Activated naive CD4-positive, alpha-beta T cell treated with anti-CD3 and anti-CD28 coated beads, Interleukin-2, amount 50 U/mL, for 24 hours (primary cell): Measurements from ENCODE around the gene SEC62.
A peak's percentile ranks its signal among the peaks of the same experiment; 100 is the strongest.
"Not testable (repeated sequence)": the region's sequence is repeated elsewhere in the genome, so short reads cannot be mapped to it uniquely, and the experiment has no call there.

Source experiments
- H3K27ac Mint-ChIP-seq: one replicate; pipeline ENCODE4 v1.8.0; 2021; ENCODE audit warnings: mild to moderate bottlenecking, mixed read lengths
- H3K27me3 Mint-ChIP-seq: one replicate; pipeline ENCODE4 v1.8.0; 2021; ENCODE audit warnings: mixed read lengths
- H3K36me3 Mint-ChIP-seq: one replicate; pipeline ENCODE4 v1.8.0; 2021; ENCODE audit warnings: mixed read lengths
- H3K4me1 Mint-ChIP-seq: one replicate; pipeline ENCODE4 v1.8.0; 2021; ENCODE audit warnings: mixed read lengths
- H3K4me3 Mint-ChIP-seq: one replicate; pipeline ENCODE4 v1.8.0; 2021; ENCODE audit warnings: mild to moderate bottlenecking, mixed read lengths
- H3K9me3 Mint-ChIP-seq: one replicate; pipeline ENCODE4 v1.8.0; 2021; ENCODE audit warnings: mixed read lengths

Gene SEC62

GRCh38 chr3:169993761-169994160 lies 27.2 kb downstream of the SEC62 start:
- no peak overlapping the region for H3K27ac Mint-ChIP-seq

GRCh38 chr3:169996063-169996462 lies 29.5 kb downstream of the SEC62 start:
- Mint-ChIP-seq H3K4me1 (peaks cover 19% of the 10 kb centered on the region), H3K4me3 (no peak overlapping the region), H3K9me3 (no peaks in the 10 kb centered on the region), H3K27ac (no peak overlapping the region), H3K36me3 (peaks cover 13% of the 10 kb centered on the region), H3K27me3 (no peaks in the 10 kb centered on the region)

More at GRCh38 chr3:169993761-169994160, 27.2 kb downstream of the SEC62 start:
- H3K9me3 Mint-ChIP-seq = no peaks in the 10 kb centered on the region
- peaks cover 9% of the 10 kb centered on the region for H3K4me1 Mint-ChIP-seq
- H3K36me3 Mint-ChIP-seq = peaks cover 8% of the 10 kb centered on the region
- H3K27me3 Mint-ChIP-seq = no peaks in the 10 kb centered on the region
- H3K4me3 Mint-ChIP-seq = no peak overlapping the region

- H3K4me3 Mint-ChIP-seq = no peak overlapping the region
- H3K27me3 Mint-ChIP-seq = no peaks in the 10 kb centered on the region
- peaks cover 39% of the 10 kb centered on the region for H3K4me1 Mint-ChIP-seq
- H3K36me3 Mint-ChIP-seq = peaks cover 6% of the 10 kb centered on the region
- peak overlapping the region; percentile 43 for H3K27ac Mint-ChIP-seq
- H3K9me3 Mint-ChIP-seq = no peaks in the 10 kb centered on the region
These were observed 32.1 kb downstream of the SEC62 start for GRCh38 chr3:169998668-169999131.

GRCh38 chr3:169999433-169999832 lies 32.8 kb downstream of the SEC62 start:
- Mint-ChIP-seq H3K9me3 (no peaks in the 10 kb centered on the region), H3K36me3 (peaks cover 6% of the 10 kb centered on the region), H3K4me1 (peaks cover 45% of the 10 kb centered on the region), H3K27ac (peak overlapping the region; percentile 46), H3K27me3 (no peaks in the 10 kb centered on the region), H3K4me3 (no peak overlapping the region)

GRCh38 chr3:170000051-170000450 lies 33.4 kb downstream of the SEC62 start:
- H3K36me3 Mint-ChIP-seq = peaks cover 6% of the 10 kb centered on the region
- peak overlapping the region; percentile 19 for H3K27ac Mint-ChIP-seq
- H3K9me3 Mint-ChIP-seq = no peaks in the 10 kb centered on the region
- H3K4me1 Mint-ChIP-seq = peaks cover 45% of the 10 kb centered on the region
- H3K27me3 Mint-ChIP-seq = no peaks in the 10 kb centered on the region
- H3K4me3 Mint-ChIP-seq = no peak overlapping the region

GRCh38 chr3:170002231-170002630 lies 35.6 kb downstream of the SEC62 start:
- Mint-ChIP-seq H3K4me1 (peaks cover 59% of the 10 kb centered on the region), H3K9me3 (no peaks in the 10 kb centered on the region), H3K27ac (no peak overlapping the region), H3K36me3 (peaks cover 6% of the 10 kb centered on the region), H3K4me3 (peak overlapping the region; percentile 19), H3K27me3 (no peaks in the 10 kb centered on the region)

- Mint-ChIP-seq H3K36me3 (peaks cover 6% of the 10 kb centered on the region), H3K27me3 (no peaks in the 10 kb centered on the region), H3K4me3 (peak overlapping the region; percentile 51), H3K27ac (peak overlapping the region; percentile 67), H3K9me3 (no peaks in the 10 kb centered on the region), H3K4me1 (peaks cover 64% of the 10 kb centered on the region)
These were observed 36.3 kb downstream of the SEC62 start for GRCh38 chr3:170002879-170003278.

- H3K4me3 Mint-ChIP-seq = no peak overlapping the region
- peak overlapping the region; percentile 70 for H3K27ac Mint-ChIP-seq
- H3K27me3 Mint-ChIP-seq = no peaks in the 10 kb centered on the region
These were observed 37.3 kb downstream of the SEC62 start for GRCh38 chr3:170003881-170004356.

GRCh38 chr3:170007031-170007663 lies 40.5 kb downstream of the SEC62 start:
- Mint-ChIP-seq H3K27me3 (no peaks in the 10 kb centered on the region), H3K9me3 (no peaks in the 10 kb centered on the region), H3K4me1 (peaks cover 45% of the 10 kb centered on the region), H3K4me3 (peak overlapping the region; percentile 58), H3K27ac (peak overlapping the region; percentile 79), H3K36me3 (no peaks in the 10 kb centered on the region)

More at GRCh38 chr3:170003881-170004356, 37.3 kb downstream of the SEC62 start:
- peaks cover 6% of the 10 kb centered on the region for H3K36me3 Mint-ChIP-seq
- no peaks in the 10 kb centered on the region for H3K9me3 Mint-ChIP-seq
- H3K4me1 Mint-ChIP-seq = peaks cover 64% of the 10 kb centered on the region

- Mint-ChIP-seq H3K27ac (no peak overlapping the region), H3K9me3 (no peaks in the 10 kb centered on the region), H3K36me3 (no peaks in the 10 kb centered on the region), H3K4me3 (no peak overlapping the region), H3K4me1 (peaks cover 23% of the 10 kb centered on the region), H3K27me3 (no peaks in the 10 kb centered on the region)
These were observed 43.9 kb downstream of the SEC62 start for GRCh38 chr3:170010498-170010897.

GRCh38 chr3:170012683-170013400 lies 46.2 kb downstream of the SEC62 start:
- Mint-ChIP-seq H3K36me3 (no peaks in the 10 kb centered on the region), H3K4me1 (peaks cover 12% of the 10 kb centered on the region), H3K27ac (no peak overlapping the region), H3K4me3 (no peak overlapping the region), H3K9me3 (no peaks in the 10 kb centered on the region), H3K27me3 (no peaks in the 10 kb centered on the region)

GRCh38 chr3:170016057-170016456 lies 49.5 kb downstream of the SEC62 start:
- Mint-ChIP-seq H3K36me3 (no peaks in the 10 kb centered on the region), H3K9me3 (no peaks in the 10 kb centered on the region), H3K4me3 (no peak overlapping the region), H3K4me1 (peaks cover 20% of the 10 kb centered on the region), H3K27ac (no peak overlapping the region), H3K27me3 (no peaks in the 10 kb centered on the region)

- H3K9me3 Mint-ChIP-seq, H3K27me3 Mint-ChIP-seq, H3K36me3 Mint-ChIP-seq, H3K4me3 Mint-ChIP-seq, H3K27ac Mint-ChIP-seq: not testable (repeated sequence)
- peaks cover 28% of the 10 kb centered on the region for H3K4me1 Mint-ChIP-seq
These were observed 52.7 kb downstream of the SEC62 start for GRCh38 chr3:170019306-170019705.

GRCh38 chr3:170021083-170021482 lies 54.5 kb downstream of the SEC62 start:
- Mint-ChIP-seq H3K27me3 (no peaks in the 10 kb centered on the region), H3K9me3 (no peaks in the 10 kb centered on the region), H3K36me3 (no peaks in the 10 kb centered on the region), H3K4me1 (peaks cover 28% of the 10 kb centered on the region), H3K4me3 (no peak overlapping the region), H3K27ac (peak overlapping the region; percentile 83)

- no peaks in the 10 kb centered on the region for H3K9me3 Mint-ChIP-seq
- H3K36me3 Mint-ChIP-seq = no peaks in the 10 kb centered on the region
- H3K27me3 Mint-ChIP-seq = no peaks in the 10 kb centered on the region
- no peak overlapping the region for H3K27ac Mint-ChIP-seq
- H3K4me1 Mint-ChIP-seq = peaks cover 33% of the 10 kb centered on the region
- no peak overlapping the region for H3K4me3 Mint-ChIP-seq
These were observed 55.7 kb downstream of the SEC62 start for GRCh38 chr3:170022336-170022735.

- Mint-ChIP-seq H3K4me1 (peaks cover 39% of the 10 kb centered on the region), H3K36me3 (no peaks in the 10 kb centered on the region), H3K27me3 (no peaks in the 10 kb centered on the region), H3K9me3 (no peaks in the 10 kb centered on the region), H3K27ac (no peak overlapping the region), H3K4me3 (no peak overlapping the region)
These were observed 56.6 kb downstream of the SEC62 start for GRCh38 chr3:170023165-170023564.
